Endodermal cell (in vitro differentiated cells): ENCODE data around the gene NPHS1. TPM values are rescaled to one million over a fixed set of nuclear protein-coding genes. Genes with fewer than 3 reads are reported as not detected.

Experiments
- DNase-seq: peaks from one replicate; pipeline ENCODE4 v3.0.0-alpha.2; 2017
- H3K27ac ChIP-seq: 2 replicates; pipeline ENCODE4 v1.5.1; 2013; ENCODE audit warnings: mild to moderate bottlenecking, low read depth, low read length, moderate library complexity
- H3K27me3 ChIP-seq: 2 replicates; pipeline ENCODE4 v1.6.1; 2013; ENCODE audit warnings: mild to moderate bottlenecking, low read length, moderate library complexity; ENCODE audit not compliant: insufficient read depth, control insufficient read depth, poor library complexity, severe bottlenecking
- H3K36me3 ChIP-seq: 2 replicates; pipeline ENCODE4 v1.7.0; 2013; ENCODE audit warnings: mild to moderate bottlenecking, low read length, moderate library complexity; ENCODE audit not compliant: control insufficient read depth, insufficient read depth
- H3K4me1 ChIP-seq: one replicate; pipeline ENCODE4 v1.7.0; 2013; ENCODE audit warnings: low read length; ENCODE audit not compliant: control insufficient read depth, insufficient read depth
- H3K4me3 ChIP-seq: 2 replicates; pipeline ENCODE4 v1.5.1; 2013; ENCODE audit warnings: mild to moderate bottlenecking, low read length, moderate library complexity
- H3K9ac ChIP-seq: 2 replicates; pipeline ENCODE4 v1.6.1; 2013; ENCODE audit warnings: mild to moderate bottlenecking, low read length, moderate library complexity; ENCODE audit not compliant: poor library complexity, severe bottlenecking; ENCODE audit errors: extremely low read depth
- H3K9me3 ChIP-seq: 2 replicates; pipeline ENCODE4 v1.6.1; 2013; ENCODE audit warnings: mild to moderate bottlenecking, low read length, moderate library complexity; ENCODE audit not compliant: control insufficient read depth
- H3K27ac Mint-ChIP-seq: 2 replicates; pipeline ENCODE4 v1.8.0; 2020; ENCODE audit warnings: mixed read lengths
- H3K27me3 Mint-ChIP-seq: 2 replicates; pipeline ENCODE4 v1.8.0; 2021; ENCODE audit warnings: mild to moderate bottlenecking, mixed read lengths; ENCODE audit not compliant: insufficient read depth
- H3K36me3 Mint-ChIP-seq: 2 replicates; pipeline ENCODE4 v1.8.0; 2020; ENCODE audit warnings: low read depth, mixed read lengths
- H3K4me1 Mint-ChIP-seq: 2 replicates; pipeline ENCODE4 v1.8.0; 2020; ENCODE audit warnings: mixed read lengths
- H3K4me3 Mint-ChIP-seq: 2 replicates; pipeline ENCODE4 v1.8.0; 2020; ENCODE audit warnings: mild to moderate bottlenecking, moderate library complexity, mixed read lengths
- H3K9me3 Mint-ChIP-seq: 2 replicates; pipeline ENCODE4 v1.8.0; 2020; ENCODE audit warnings: mild to moderate bottlenecking, mixed read lengths
- CTCF ChIP-seq: fragments of 200-600 bp; sonication (generic); conservative IDR thresholded peaks from 2 replicates; pipeline ENCODE4 v1.5.0; 2021; ENCODE audit warnings: antibody characterized with exemption, mild to moderate bottlenecking
- WGBS, 2 experiments: methylation state at CpG; one replicate each; pipeline versions ENCODE4 v1.1.5 to v1.1.7; 2013; ENCODE audit warnings: missing lambda C conversion rate in 2 of 2, mixed read lengths in 1 of 2; ENCODE audit not compliant: insufficient coverage in 1 of 2, insufficient read length in 1 of 2; 5-methylcytosine and 5-hydroxymethylcytosine counted together
- total RNA-seq, 2 donors: library from RNA; stranded (reverse); fragmentation: NEBNext Ultra II Directional in 1 of 2; extraction: Animal tissue kit (Norgen Biotek cat#: 25700) in 1 of 2; gene quantifications; 2 replicates in 1 of 2; 3 replicates in 1 of 2; pipeline ENCODE4 v1.2.1, GENCODE V29; 2021

NPHS1 gene
- total RNA-seq, 2 donors from 2014 or later = 0.24 to 0.80 TPM

- H3K9me3 Mint-ChIP-seq = no peaks in the 10 kb centered on the region
- Histone ChIP-seq H3K9me3 (no peaks in the 10 kb centered on the region), H3K27ac (no peak overlapping the region), H3K9ac (no peak overlapping the region), H3K27me3 (peaks cover 8% of the 10 kb centered on the region), H3K36me3 (peaks cover 15% of the 10 kb centered on the region), H3K4me3 (no peak overlapping the region), H3K4me1 (no peaks in the 10 kb centered on the region)
- no peak for DNase-seq
- no peak overlapping the region for H3K4me3 Mint-ChIP-seq
- no peak overlapping the region for H3K27ac Mint-ChIP-seq
- peaks cover 5% of the 10 kb centered on the region for H3K27me3 Mint-ChIP-seq
- TF ChIP-seq CTCF = no peak
- H3K36me3 Mint-ChIP-seq = peaks cover 27% of the 10 kb centered on the region
- H3K4me1 Mint-ChIP-seq = peaks cover 3% of the 10 kb centered on the region
- 80 to 84% methylated on average over 2 of the region's 2 CpGs for WGBS, 2 experiments
Measured at GRCh38 chr19:35883882-35884281, 31.6 kb upstream of the NPHS1 start.

- peaks cover 12% of the 10 kb centered on the region for H3K36me3 Mint-ChIP-seq
- H3K27ac Mint-ChIP-seq = no peak overlapping the region
- Histone ChIP-seq H3K9ac (no peak overlapping the region), H3K27me3 (peaks cover 21% of the 10 kb centered on the region), H3K36me3 (peaks cover 4% of the 10 kb centered on the region), H3K4me3 (no peak overlapping the region), H3K9me3 (no peaks in the 10 kb centered on the region), H3K27ac (no peak overlapping the region), H3K4me1 (no peaks in the 10 kb centered on the region)
- peaks cover 10% of the 10 kb centered on the region for H3K27me3 Mint-ChIP-seq
- peak; percentile 73 for TF ChIP-seq CTCF
- WGBS, 2 experiments = 37 to 86% methylated on average over 1 to 8 of the region's 8 CpGs
- peaks cover 3% of the 10 kb centered on the region for H3K4me1 Mint-ChIP-seq
- no peaks in the 10 kb centered on the region for H3K9me3 Mint-ChIP-seq
- no peak for DNase-seq
- no peak overlapping the region for H3K4me3 Mint-ChIP-seq
Measured at GRCh38 chr19:35882114-35882832, 30.0 kb upstream of the NPHS1 start.

- WGBS, 2 experiments = 4% methylated on average over 24 to 28 of the region's 28 CpGs
- Histone ChIP-seq H3K9me3 (no peaks in the 10 kb centered on the region), H3K36me3 (no peaks in the 10 kb centered on the region), H3K27me3 (peaks cover 21% of the 10 kb centered on the region), H3K4me3 (no peak overlapping the region), H3K9ac (no peak overlapping the region), H3K27ac (no peak overlapping the region), H3K4me1 (no peaks in the 10 kb centered on the region)
- Mint-ChIP-seq H3K27ac (no peak overlapping the region), H3K4me1 (peaks cover 3% of the 10 kb centered on the region), H3K4me3 (no peak overlapping the region), H3K27me3 (peaks cover 10% of the 10 kb centered on the region), H3K36me3 (no peaks in the 10 kb centered on the region), H3K9me3 (no peaks in the 10 kb centered on the region)
- no peak for TF ChIP-seq CTCF
- DNase-seq = peak; percentile 98
Measured at GRCh38 chr19:35879770-35880317, 27.5 kb upstream of the NPHS1 start.
